Osteoblast (primary cell): ENCODE measurements around the gene MIS12. TPM values are rescaled to one million over a fixed set of nuclear protein-coding genes. Genes with fewer than 3 reads are reported as not detected.
A peak's percentile ranks its signal among the peaks of the same experiment; 100 is the strongest.

Experiments used
- DNase-seq: peaks from one replicate; pipeline ENCODE4 v3.0.0; 2011; ENCODE audit warnings: low spot score, mixed read lengths; ENCODE audit not compliant: insufficient read length; ENCODE audit errors: missing footprints
- H2AFZ ChIP-seq: 2 replicates; pipeline ENCODE4 v1.6.0; 2011; ENCODE audit warnings: mild to moderate bottlenecking, low read length
- H3K27ac ChIP-seq: 2 replicates; pipeline ENCODE4 v1.5.1; 2011; ENCODE audit warnings: mild to moderate bottlenecking, low read depth, low read length, moderate library complexity
- H3K27me3 ChIP-seq: 2 replicates; pipeline ENCODE4 v1.6.0; 2012; ENCODE audit warnings: mild to moderate bottlenecking, control low read depth, inconsistent platforms, low read length, moderate library complexity; ENCODE audit not compliant: insufficient read depth
- H3K36me3 ChIP-seq: 2 replicates; pipeline ENCODE4 v1.5.1; 2011; ENCODE audit warnings: mild to moderate bottlenecking, low read length, control low read depth, moderate library complexity; ENCODE audit not compliant: insufficient read depth
- H3K4me1 ChIP-seq: 2 replicates; pipeline ENCODE4 v1.5.1; 2011; ENCODE audit warnings: mild to moderate bottlenecking, low read length, control low read depth, moderate library complexity; ENCODE audit not compliant: insufficient read depth
- H3K4me2 ChIP-seq: 2 replicates; pipeline ENCODE4 v1.6.0; 2011; ENCODE audit warnings: mild to moderate bottlenecking, low read length; ENCODE audit not compliant: insufficient read depth
- H3K4me3 ChIP-seq: fragments of 200-600 bp; sonication (generic); 3 replicates; pipeline ENCODE4 v1.5.1; 2012; ENCODE audit warnings: mild to moderate bottlenecking, low read length, inconsistent platforms; ENCODE audit not compliant: insufficient read depth
- H3K79me2 ChIP-seq: 2 replicates; pipeline ENCODE4 v1.6.0; 2012; ENCODE audit warnings: mild to moderate bottlenecking, low read length, control low read depth, inconsistent platforms; ENCODE audit not compliant: insufficient read depth
- H3K9me3 ChIP-seq: 2 replicates; pipeline ENCODE4 v1.5.1; 2011; ENCODE audit warnings: low read depth, low read length, control low read depth
- H4K20me1 ChIP-seq: 2 replicates; pipeline ENCODE4 v1.6.0; 2012; ENCODE audit warnings: mild to moderate bottlenecking, low read length, control low read depth; ENCODE audit not compliant: insufficient read depth
- total RNA-seq: library from RNA; depleted of rRNA; stranded (reverse); fragments of >200 nt; gene quantifications from 2 replicates; pipeline ENCODE4 v1.2.3, GENCODE V29; 2012
- TF ChIP-seq, protein P1 (sequence below): IDR thresholded peaks from 2 replicates; pipeline ENCODE4 v1.5.1; 2011; ENCODE audit warnings: mild to moderate bottlenecking, low read depth, low read length, moderate library complexity; ENCODE audit errors: extremely low read depth

MIS12 gene
- total RNA-seq, 1 donor, result 10.9 TPM

DNA sequence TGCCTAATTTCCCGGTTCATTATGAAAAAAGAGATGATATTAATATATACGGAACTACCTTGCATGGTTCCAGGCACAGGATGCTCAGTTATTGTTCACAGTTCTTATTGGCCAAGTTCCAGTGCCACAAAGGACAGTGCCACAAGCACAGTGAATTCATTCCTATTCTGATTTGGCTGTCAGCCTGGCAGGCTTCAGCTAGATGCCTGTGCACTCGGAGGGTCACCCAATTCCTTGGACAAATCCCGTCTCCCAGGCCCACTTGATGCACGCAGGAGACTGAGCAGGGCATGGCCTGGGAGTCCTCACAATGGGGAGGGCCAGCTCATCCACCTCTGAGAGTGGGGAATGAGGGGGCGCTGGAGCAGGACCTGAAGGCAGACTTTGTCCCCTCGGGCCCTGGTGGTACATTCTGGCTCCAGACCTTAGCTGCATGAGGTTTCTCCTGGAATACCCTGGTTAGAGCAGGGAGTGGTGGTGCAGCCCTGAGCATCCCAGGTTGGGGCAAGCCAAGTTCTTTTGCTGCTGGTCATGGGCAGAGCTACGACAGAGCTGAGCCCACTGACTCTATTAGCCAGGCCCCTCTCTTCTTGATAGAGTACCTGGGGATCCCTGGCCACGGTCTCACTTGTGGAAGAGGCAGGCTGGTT is 41.4 kb downstream of the MIS12 start:
- H3K4me2 ChIP-seq, result no peak overlapping the region
- no peak overlapping the region for H3K4me3 ChIP-seq
- DNase-seq, result no peak
- H3K27me3 ChIP-seq, result no peaks in the 10 kb centered on the region
- no peaks in the 10 kb centered on the region for H3K9me3 ChIP-seq
- no peaks in the 10 kb centered on the region for H3K79me2 ChIP-seq
- no peaks in the 10 kb centered on the region for H4K20me1 ChIP-seq
- H3K27ac ChIP-seq, result peak overlapping the region; percentile 98
- H3K4me1 ChIP-seq, result peaks cover 15% of the 10 kb centered on the region
- no peak overlapping the region for H2AFZ ChIP-seq
- TF ChIP-seq, protein P1, sequence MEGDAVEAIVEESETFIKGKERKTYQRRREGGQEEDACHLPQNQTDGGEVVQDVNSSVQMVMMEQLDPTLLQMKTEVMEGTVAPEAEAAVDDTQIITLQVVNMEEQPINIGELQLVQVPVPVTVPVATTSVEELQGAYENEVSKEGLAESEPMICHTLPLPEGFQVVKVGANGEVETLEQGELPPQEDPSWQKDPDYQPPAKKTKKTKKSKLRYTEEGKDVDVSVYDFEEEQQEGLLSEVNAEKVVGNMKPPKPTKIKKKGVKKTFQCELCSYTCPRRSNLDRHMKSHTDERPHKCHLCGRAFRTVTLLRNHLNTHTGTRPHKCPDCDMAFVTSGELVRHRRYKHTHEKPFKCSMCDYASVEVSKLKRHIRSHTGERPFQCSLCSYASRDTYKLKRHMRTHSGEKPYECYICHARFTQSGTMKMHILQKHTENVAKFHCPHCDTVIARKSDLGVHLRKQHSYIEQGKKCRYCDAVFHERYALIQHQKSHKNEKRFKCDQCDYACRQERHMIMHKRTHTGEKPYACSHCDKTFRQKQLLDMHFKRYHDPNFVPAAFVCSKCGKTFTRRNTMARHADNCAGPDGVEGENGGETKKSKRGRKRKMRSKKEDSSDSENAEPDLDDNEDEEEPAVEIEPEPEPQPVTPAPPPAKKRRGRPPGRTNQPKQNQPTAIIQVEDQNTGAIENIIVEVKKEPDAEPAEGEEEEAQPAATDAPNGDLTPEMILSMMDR, result no peak
- peaks cover 73% of the 10 kb centered on the region for H3K36me3 ChIP-seq

GRCh38 chr17:5530265-5531084 is 44.1 kb downstream of the MIS12 start:
- Histone ChIP-seq H3K4me2 (no peak overlapping the region), H3K79me2 (no peaks in the 10 kb centered on the region), H3K27me3 (no peaks in the 10 kb centered on the region), H3K27ac (no peak overlapping the region), H3K4me3 (no peak overlapping the region), H3K4me1 (peaks cover 15% of the 10 kb centered on the region), H3K9me3 (no peaks in the 10 kb centered on the region), H4K20me1 (no peaks in the 10 kb centered on the region), H2AFZ (no peak overlapping the region), H3K36me3 (peaks cover 66% of the 10 kb centered on the region)
- DNase-seq, result no peak
- TF ChIP-seq, protein P1, result no peak

GRCh38 chr17:5531085-5531418 is 44.7 kb downstream of the MIS12 start:
- TF ChIP-seq, protein P1, result no peak
- Histone ChIP-seq H3K4me3 (no peak overlapping the region), H3K27me3 (no peaks in the 10 kb centered on the region), H3K27ac (no peak overlapping the region), H2AFZ (no peak overlapping the region), H3K4me2 (no peak overlapping the region), H3K79me2 (no peaks in the 10 kb centered on the region), H3K4me1 (peaks cover 15% of the 10 kb centered on the region), H3K36me3 (peaks cover 65% of the 10 kb centered on the region), H4K20me1 (no peaks in the 10 kb centered on the region), H3K9me3 (no peaks in the 10 kb centered on the region)
- DNase-seq, result no peak

GRCh38 chr17:5532581-5532980 is 46.2 kb downstream of the MIS12 start:
- Histone ChIP-seq H4K20me1 (no peaks in the 10 kb centered on the region), H3K4me2 (no peak overlapping the region), H3K27ac (no peak overlapping the region), H2AFZ (no peak overlapping the region), H3K36me3 (peaks cover 68% of the 10 kb centered on the region), H3K27me3 (no peaks in the 10 kb centered on the region), H3K4me3 (no peak overlapping the region), H3K79me2 (no peaks in the 10 kb centered on the region), H3K9me3 (no peaks in the 10 kb centered on the region), H3K4me1 (no peaks in the 10 kb centered on the region)
- TF ChIP-seq, protein P1, result no peak
- DNase-seq, result no peak
